IMR-90 (cell line): ENCODE results near the gene CD274. TPM values are rescaled to one million over a fixed set of nuclear protein-coding genes. Genes with fewer than 3 reads are reported as not detected.

Experiments
- ATAC-seq: fragments of 200-7000 bp; cut with Tn5 transposase; 2 replicates; pipeline ENCODE4 v1.9.1; 2020; ENCODE audit warnings: low read depth, mild to moderate bottlenecking, moderate library complexity
- BruUV-seq: library from RNA; stranded (reverse); fragments of 400-500 nt; replicated peaks from 2 replicates; lab custom pipeline; 2021; lab: Mats Ljungman, UMichigan
- CTCF ChIA-PET: fragments of 300-600 bp; formaldehyde crosslinking; extraction: SDS; loops from one replicate; lab custom pipeline; 2021; ENCODE audit warnings: antibody characterized with exemption; lab: Yijun Ruan, JAX
- POLR2A ChIA-PET: fragments of 300-600 bp; sonication (Branson Sonifier 250); formaldehyde crosslinking; loops from one replicate; lab custom pipeline; 2022; ENCODE audit warnings: antibody characterized with exemption; ENCODE audit not compliant: unreplicated experiment; lab: Charles Lee
- DNase-seq: peaks from one replicate; pipeline ENCODE4 v3.0.0; 2013
- H2AFZ ChIP-seq: replicated peaks from 2 replicates; pipeline ENCODE3; 2013; ENCODE audit warnings: low read length, mild to moderate bottlenecking; ENCODE audit not compliant: poor library complexity
- H2AK5ac ChIP-seq: 2 replicates; pipeline ENCODE4 v1.6.1; 2013; ENCODE audit warnings: low read depth, low read length, inconsistent platforms
- H2AK9ac ChIP-seq: replicated peaks from 2 replicates; pipeline ENCODE3; 2013; ENCODE audit warnings: mild to moderate bottlenecking, low read depth, low read length, moderate library complexity; ENCODE audit not compliant: poor library complexity
- H2BK120ac ChIP-seq: 2 replicates; pipeline ENCODE4 v1.6.1; 2013; ENCODE audit warnings: low read depth, low read length, inconsistent platforms
- H2BK15ac ChIP-seq: 3 replicates; pipeline ENCODE4 v1.6.1; 2013; ENCODE audit warnings: low read depth, low read length, inconsistent platforms
- H2BK20ac ChIP-seq: 2 replicates; pipeline ENCODE4 v1.6.1; 2013; ENCODE audit warnings: low read depth, mild to moderate bottlenecking, inconsistent platforms, low read length, moderate library complexity
- H2BK5ac ChIP-seq: 2 replicates; pipeline ENCODE4 v1.6.1; 2013; ENCODE audit warnings: mild to moderate bottlenecking, low read depth, low read length, inconsistent platforms; ENCODE audit not compliant: poor library complexity, severe bottlenecking
- H3K14ac ChIP-seq: replicated peaks from 2 replicates; pipeline ENCODE4 v1.6.1; 2013; ENCODE audit warnings: low read depth, low read length, inconsistent platforms
- H3K18ac ChIP-seq: 2 replicates; pipeline ENCODE4 v1.6.1; 2013; ENCODE audit warnings: low read depth, low read length, control low read depth
- H3K23ac ChIP-seq: 2 replicates; pipeline ENCODE4 v1.6.1; 2013; ENCODE audit warnings: low read depth, low read length, inconsistent platforms
- H3K27ac ChIP-seq: 2 replicates; pipeline ENCODE4 v1.5.1; 2013; ENCODE audit warnings: mild to moderate bottlenecking, control low read depth, low read length; ENCODE audit not compliant: insufficient read depth
- H3K27me3 ChIP-seq: 2 replicates; pipeline ENCODE4 v1.6.1; 2013; ENCODE audit warnings: low read length; ENCODE audit not compliant: control insufficient read depth, insufficient read depth
- H3K36me3 ChIP-seq: 2 replicates; pipeline ENCODE4 v1.6.1; 2013; ENCODE audit warnings: low read length, mixed read lengths; ENCODE audit not compliant: control insufficient read depth, insufficient read depth
- H3K4ac ChIP-seq: 2 replicates; pipeline ENCODE4 v1.6.1; 2013; ENCODE audit warnings: low read depth, low read length, inconsistent platforms
- H3K4me1 ChIP-seq: 2 replicates; pipeline ENCODE4 v1.6.1; 2013; ENCODE audit warnings: low read length, mixed read lengths; ENCODE audit not compliant: control insufficient read depth, insufficient read depth
- H3K4me2 ChIP-seq: 2 replicates; pipeline ENCODE4 v1.6.1; 2013; ENCODE audit warnings: low read depth, mild to moderate bottlenecking, control low read depth, low read length, moderate library complexity
- H3K4me3 ChIP-seq: 2 replicates; pipeline ENCODE4 v1.5.1; 2013; ENCODE audit warnings: low read depth, mild to moderate bottlenecking, control low read depth, low read length, moderate library complexity; ENCODE audit not compliant: insufficient read depth
- H3K56ac ChIP-seq: 2 replicates; pipeline ENCODE4 v1.6.1; 2013; ENCODE audit warnings: low read length, inconsistent platforms; ENCODE audit not compliant: insufficient read depth; ENCODE audit errors: extremely low read depth
- H3K79me1 ChIP-seq, 2 experiments: 2 replicates each; pipeline ENCODE4 v1.6.1; 2013; ENCODE audit warnings: low read length in 2 of 2, inconsistent platforms in 1 of 2, low read depth in 1 of 2
- H3K9ac ChIP-seq: 2 replicates; pipeline ENCODE4 v1.6.1; 2013; ENCODE audit warnings: low read depth, low read length, control low read depth
- H3K9me1 ChIP-seq: 2 replicates; pipeline ENCODE4 v1.6.1; 2013; ENCODE audit warnings: low read length, inconsistent platforms; ENCODE audit not compliant: insufficient read depth
- H3K9me3 ChIP-seq: 2 replicates; pipeline ENCODE4 v1.6.1; 2013; ENCODE audit warnings: low read length; ENCODE audit not compliant: control insufficient read depth, insufficient read depth
- H4K20me1 ChIP-seq: 2 replicates; pipeline ENCODE4 v1.6.1; 2013; ENCODE audit warnings: low read length, inconsistent platforms; ENCODE audit not compliant: insufficient read depth
- H4K5ac ChIP-seq: 2 replicates; pipeline ENCODE4 v1.6.1; 2013; ENCODE audit warnings: mild to moderate bottlenecking, low read depth, low read length, control low read depth
- H4K8ac ChIP-seq, 2 experiments: 2 replicates each; pipeline ENCODE4 v1.6.1; 2013; ENCODE audit warnings: low read depth in 2 of 2, low read length in 2 of 2, control low read depth in 1 of 2, inconsistent platforms in 1 of 2
- H4K91ac ChIP-seq: 2 replicates; pipeline ENCODE4 v1.6.1; 2013; ENCODE audit warnings: low read depth, low read length, inconsistent platforms; ENCODE audit not compliant: insufficient read depth
- BHLHE40 ChIP-seq: fragments of 150-350 bp; IDR thresholded peaks from 2 replicates; pipeline ENCODE4 v1.6.1; 2016; ENCODE audit warnings: mild to moderate bottlenecking, low read depth, low read length
- CEBPB ChIP-seq: IDR thresholded peaks from 2 replicates; pipeline ENCODE4 v1.6.1; 2012; ENCODE audit warnings: low read depth, low read length, improper control_type of control experiment
- CHD1 ChIP-seq: IDR thresholded peaks from 2 replicates; pipeline ENCODE4 v1.6.1; 2012; ENCODE audit warnings: low read depth, low read length, improper control_type of control experiment
- ELK1 ChIP-seq: fragments of 150-350 bp; IDR thresholded peaks from 2 replicates; pipeline ENCODE4 v1.6.1; 2016; ENCODE audit warnings: low read depth, mild to moderate bottlenecking, low read length, moderate library complexity, borderline replicate concordance
- FOS ChIP-seq: fragments of 150-350 bp; IDR thresholded peaks from 2 replicates; pipeline ENCODE4 v1.6.1; 2016; ENCODE audit warnings: low read depth, low read length
- MAFK ChIP-seq: IDR thresholded peaks from 2 replicates; pipeline ENCODE4 v1.6.1; 2012; ENCODE audit warnings: low read depth, low read length, improper control_type of control experiment
- MAZ ChIP-seq: IDR thresholded peaks from 2 replicates; pipeline ENCODE4 v1.6.1; 2012; ENCODE audit warnings: low read depth, mild to moderate bottlenecking, low read length, improper control_type of control experiment, moderate library complexity, borderline replicate concordance
- MXI1 ChIP-seq: IDR thresholded peaks from 2 replicates; pipeline ENCODE4 v1.6.1; 2012; ENCODE audit warnings: low read depth, mild to moderate bottlenecking, low read length, moderate library complexity, borderline replicate concordance
- RAD21 ChIP-seq: IDR thresholded peaks from 2 replicates; pipeline ENCODE4 v1.6.1; 2012; ENCODE audit warnings: low read length, improper control_type of control experiment
- RCOR1 ChIP-seq: IDR thresholded peaks from 2 replicates; pipeline ENCODE4 v1.6.1; 2012; ENCODE audit warnings: mild to moderate bottlenecking, low read length, improper control_type of control experiment; ENCODE audit not compliant: insufficient replicate concordance
- RFX5 ChIP-seq: IDR thresholded peaks from 2 replicates; pipeline ENCODE4 v1.8.0; 2012; ENCODE audit warnings: low read depth, mild to moderate bottlenecking, low read length, moderate library complexity
- SMC3 ChIP-seq: fragments of 150-350 bp; IDR thresholded peaks from 2 replicates; pipeline ENCODE4 v1.6.1; 2016; ENCODE audit warnings: low read depth, mild to moderate bottlenecking, antibody characterized with exemption, low read length, moderate library complexity
- WGBS, 2 experiments: methylation state at CpG; one replicate each; pipeline versions ENCODE4 v1.1.5 to v1.1.7; 2013; ENCODE audit warnings: missing lambda C conversion rate in 2 of 2; ENCODE audit not compliant: insufficient read length in 1 of 2; ENCODE audit errors: extremely low coverage in 2 of 2; 5-methylcytosine and 5-hydroxymethylcytosine counted together
- dilution Hi-C: fragments of 300-500 bp; cut with HindIII; formaldehyde crosslinking; loops from one replicate; pipeline ENCODE4 v1.14.3; 2018; ENCODE audit warnings: low sequenced_read_pairs; ENCODE audit not compliant: unreplicated experiment
- in situ Hi-C: fragments of 300-500 bp; cut with MboI; formaldehyde crosslinking; loops from 3 replicates; pipeline ENCODE4 v1.14.3; 2019; ENCODE audit warnings: low sequenced_read_pairs, inconsistent platforms, mixed read lengths
- intact Hi-C: fragments of 100-400 bp; cut with micrococcal nuclease; formaldehyde crosslinking; loops from 2 replicates; pipeline ENCODE4 v1.10.0; 2022
- polyA plus RNA-seq, 3 experiments: library from polyadenylated mRNA; depleted of rRNA; stranded (reverse); fragments of >200 nt; gene quantifications; 2 replicates each; pipeline ENCODE4 v1.2.3, GENCODE V29; 2012; ENCODE audit warnings: low replicate concordance in 1 of 3
- total RNA-seq: library from RNA; depleted of rRNA; stranded (reverse); fragments of >200 nt; gene quantifications from 2 replicates; pipeline ENCODE4 v1.2.3, GENCODE V29; 2012
- TF ChIP-seq, protein P1 (sequence below): fragments of 150-350 bp; IDR thresholded peaks from 2 replicates; pipeline ENCODE4 v1.6.1; 2017; ENCODE audit warnings: mild to moderate bottlenecking, antibody characterized with exemption, low read length, low read depth

Gene CD274
- total and polyA plus RNA-seq, 2 of the 4 experiments (the other 2 are of a cell fraction), result 17.4 to 19.4 TPM

DNA sequence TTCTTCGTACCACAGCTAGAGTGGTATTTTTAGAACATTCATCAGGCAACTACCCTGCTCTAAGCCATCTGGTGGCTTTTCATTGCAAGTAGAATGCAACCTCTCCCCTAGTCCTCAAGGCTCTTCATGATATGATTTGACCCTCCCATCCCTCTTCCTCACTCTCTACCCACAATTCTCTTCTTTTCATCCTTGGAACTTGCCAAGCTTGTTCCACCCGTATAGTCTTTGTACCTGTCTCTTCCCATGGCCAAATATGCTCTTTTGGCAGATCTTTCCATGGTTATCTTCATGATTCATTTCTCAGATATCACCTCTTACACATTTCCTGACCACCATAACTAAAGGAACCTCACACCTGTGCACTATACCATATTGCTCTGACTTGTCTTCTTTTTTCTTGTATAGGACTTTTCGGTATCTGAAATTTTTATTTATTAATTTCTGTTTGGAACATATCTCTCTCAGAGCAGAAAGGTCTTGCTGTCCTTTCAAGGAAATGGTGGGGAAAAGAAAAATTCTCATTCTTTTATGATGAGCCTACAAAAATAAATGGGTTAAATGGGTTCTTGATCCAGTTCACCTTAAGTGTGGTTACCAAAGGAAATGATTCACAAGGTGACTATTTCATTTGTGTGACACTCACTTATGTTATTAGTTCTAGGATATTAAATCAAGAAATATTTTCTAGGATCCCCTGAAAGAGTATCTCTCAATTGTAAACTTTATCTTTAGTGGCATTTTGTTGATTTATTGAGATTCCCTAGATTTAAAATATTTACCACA is 3.7 kb upstream of the CD274 start:
- ATAC-seq, result no peak
- H2BK15ac ChIP-seq, result no peak overlapping the region
- no peak overlapping the region for H2AFZ ChIP-seq
- no peaks in the 10 kb centered on the region for H3K27me3 ChIP-seq
- no TSS peak for BruUV-seq
- H3K56ac ChIP-seq, result no peak overlapping the region
- ChIA-PET POLR2A (no interaction called here), CTCF (interaction anchor here (1.2 kb wide), 1 partner anchor 144 kb away, joined by 4 read pairs; no protein-coding TSS in a partner anchor)
- no peak overlapping the region for H2BK5ac ChIP-seq
- peaks cover 4% of the 10 kb centered on the region for H3K4me1 ChIP-seq
- H3K23ac ChIP-seq, result no peak overlapping the region
- WGBS, 2 experiments, result 100% methylated on average over 1 of the region's 3 CpGs; no CpG with 5 or more reads in 1 of the 2 experiments
- peak overlapping the region; percentile 22 to 49; a peak in 2 of 4 replicates for H4K8ac ChIP-seq
- 0 out of 2 replicates have a peak overlapping the region, but pooled peaks have one; percentile 32 for H2BK20ac ChIP-seq
- H4K20me1 ChIP-seq, result no peaks in the 10 kb centered on the region
- no peak overlapping the region for H3K27ac ChIP-seq
- no peak overlapping the region for H4K5ac ChIP-seq
- H2BK120ac ChIP-seq, result peak overlapping the region; percentile 56
- peaks cover 0 to 13% of the 10 kb centered on the region in 2 experiments; a peak in 2 of 4 replicates for H3K79me1 ChIP-seq
- H3K9me3 ChIP-seq, result no peaks in the 10 kb centered on the region
- peaks cover 2% of the 10 kb centered on the region; the same call in 1 of the 2 replicates for H3K9me1 ChIP-seq
- DNase-seq, result peak; percentile 36
- no peaks in the 10 kb centered on the region for H3K36me3 ChIP-seq
- dilution Hi-C loops (no loop called here), in situ Hi-C loops (loop anchor here (25.0 kb wide), 1 partner anchor 684 kb away; no protein-coding TSS in a partner anchor), intact Hi-C loops (no loop called here)
- H2AK9ac ChIP-seq, result no peak overlapping the region
- no peak overlapping the region for H3K4me3 ChIP-seq
- peak overlapping the region; percentile 43; the same call in 1 of the 2 replicates for H3K18ac ChIP-seq
- H3K4me2 ChIP-seq, result no peak overlapping the region
- no peak overlapping the region for H3K9ac ChIP-seq
- H4K91ac ChIP-seq, result no peak overlapping the region
- peak overlapping the region; percentile 47; the same call in 1 of the 2 replicates for H2AK5ac ChIP-seq
- no peak overlapping the region for H3K14ac ChIP-seq
- H3K4ac ChIP-seq, result peak overlapping the region; percentile 14; the same call in 1 of the 2 replicates
- no peak for TF ChIP-seq BHLHE40
- no peak for TF ChIP-seq CHD1
- TF ChIP-seq MAFK, result no peak
- no peak for TF ChIP-seq RFX5
- no peak for TF ChIP-seq MAZ
- no peak for TF ChIP-seq ELK1
- TF ChIP-seq MXI1, result no peak
- no peak for TF ChIP-seq RAD21
- no peak for TF ChIP-seq FOS
- no peak for TF ChIP-seq SMC3
- no peak for TF ChIP-seq CEBPB
- TF ChIP-seq RCOR1, result no peak
- TF ChIP-seq, protein P1, sequence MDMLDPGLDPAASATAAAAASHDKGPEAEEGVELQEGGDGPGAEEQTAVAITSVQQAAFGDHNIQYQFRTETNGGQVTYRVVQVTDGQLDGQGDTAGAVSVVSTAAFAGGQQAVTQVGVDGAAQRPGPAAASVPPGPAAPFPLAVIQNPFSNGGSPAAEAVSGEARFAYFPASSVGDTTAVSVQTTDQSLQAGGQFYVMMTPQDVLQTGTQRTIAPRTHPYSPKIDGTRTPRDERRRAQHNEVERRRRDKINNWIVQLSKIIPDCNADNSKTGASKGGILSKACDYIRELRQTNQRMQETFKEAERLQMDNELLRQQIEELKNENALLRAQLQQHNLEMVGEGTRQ, result no peak
